NCI-H748 treated with DMSO at 0.1 percent for 48 hours (cell line): ENCODE measurements around the gene SOSTDC1.

Experiments
- DNase-seq: peaks from one replicate; lab custom pipeline; 2025; lab: John Stamatoyannopoulos, UW

The SOSTDC1 gene

GRCh38 chr7:16419859-16420258 lies 45.7 kb downstream of the SOSTDC1 start:
- no peak for DNase-seq

GRCh38 chr7:16419126-16419525 lies 46.4 kb downstream of the SOSTDC1 start:
- DNase-seq, result no peak

- DNase-seq, result no peak
Observed at GRCh38 chr7:16417906-16418305, 47.6 kb downstream of the SOSTDC1 start.

- no peak for DNase-seq
Observed at GRCh38 chr7:16416289-16417282, 49.0 kb downstream of the SOSTDC1 start.

- DNase-seq, result no peak
Observed at GRCh38 chr7:16412274-16413254, 53.0 kb downstream of the SOSTDC1 start.
